ENCODE results near the gene DENND2A.
A peak's percentile ranks its signal among the peaks of the same experiment; 100 is the strongest.

DENND2A gene

DNA sequence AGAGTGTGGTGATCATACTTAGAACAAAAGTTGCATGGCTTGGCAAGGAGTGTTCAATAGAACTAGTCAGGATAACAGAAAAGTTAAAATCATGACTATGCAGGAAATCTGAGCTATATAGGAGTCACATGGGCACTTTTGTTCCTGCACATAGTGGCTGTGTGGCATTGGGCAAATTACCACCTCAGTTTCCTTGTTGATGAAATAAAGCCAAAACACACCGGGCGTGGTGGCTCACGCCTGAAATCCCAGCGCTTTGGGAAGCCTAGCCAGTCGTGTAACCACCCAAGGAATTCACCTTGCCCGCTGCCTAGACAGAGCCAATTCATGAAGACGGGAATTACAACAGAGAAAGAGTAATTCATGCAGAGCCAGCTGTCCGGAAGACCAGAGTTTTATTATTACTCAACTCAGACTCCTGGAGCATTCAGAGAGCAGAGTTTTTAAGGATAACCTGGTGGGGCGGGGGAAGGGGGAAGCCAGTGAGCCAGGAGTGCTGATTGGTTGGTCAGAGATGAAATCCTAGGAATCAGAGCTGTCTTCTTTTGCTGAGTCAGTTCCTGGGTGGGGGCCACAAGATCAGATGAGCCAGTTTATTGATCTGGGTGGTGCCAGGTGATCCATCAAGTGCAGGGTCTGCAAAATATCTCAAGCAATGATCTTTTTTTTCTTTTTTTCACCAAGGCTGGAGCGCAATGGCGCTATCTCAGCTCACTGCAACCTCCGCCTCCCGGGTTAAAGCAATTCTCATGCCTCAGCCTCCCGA lies 154.9 kb downstream of the DENND2A start:
- no peak overlapping the region for H3K9ac ChIP-seq

DNA sequence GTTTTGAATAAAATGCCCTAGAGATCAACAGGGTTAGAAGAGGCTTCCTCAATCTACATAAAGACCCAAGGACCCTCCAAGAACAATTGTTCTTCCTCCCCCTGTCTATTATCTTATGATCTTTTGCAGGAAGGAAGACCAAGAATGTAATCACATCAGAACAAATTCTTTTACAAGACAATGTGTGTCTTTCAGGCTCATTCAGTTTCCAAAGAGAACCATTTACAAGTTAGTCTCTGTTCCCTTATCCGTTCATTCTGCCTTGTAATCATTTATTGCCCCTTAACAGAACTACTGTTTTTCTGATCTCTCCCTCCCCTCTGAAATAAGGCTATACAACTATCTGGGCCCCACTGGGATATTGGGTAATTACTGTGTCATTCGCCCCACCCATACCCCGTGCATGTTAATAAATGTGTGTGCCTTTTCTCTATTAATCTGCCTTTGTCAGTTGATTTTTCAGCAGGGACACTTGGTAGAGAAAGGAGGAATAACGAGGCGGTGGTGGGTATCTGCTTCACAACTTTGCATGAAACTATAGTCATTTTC lies 155.6 kb downstream of the DENND2A start:
- Histone ChIP-seq H3K27me3 (no peaks in the 10 kb centered on the region), H3K36me3 (no peaks in the 10 kb centered on the region), H3K9me3 (replicated peaks in 1 of 11) (no peaks in the 10 kb centered on the region), H3K4me1 (peaks cover 0 to 25% (median 3%) of the 10 kb centered on the region in 10 experiments; a peak in 9 of 20 replicates), H3K9ac (no peak overlapping the region), H3K4me2 (peak overlapping the region in 4 of 11 experiments; percentile 1 to 56 (median 35); a peak in 6 of 22 replicates), H3K27ac (no peak overlapping the region), H4K20me1 (no peaks in the 10 kb centered on the region), H3K4me3 (no peak overlapping the region)
- TF ChIP-seq Cebpa-rat (IDR thresholded peaks at IDR 0.05): no peak

More for the DNA sequence above, 154.9 kb downstream of the DENND2A start:
- Histone ChIP-seq H3K27ac (no peak overlapping the region), H3K4me1 (peaks cover 0 to 25% (median 3%) of the 10 kb centered on the region in 10 experiments; a peak in 9 of 20 replicates), H3K9me3 (replicated peaks in 1 of 11) (no peaks in the 10 kb centered on the region), H4K20me1 (no peaks in the 10 kb centered on the region), H3K27me3 (no peaks in the 10 kb centered on the region), H3K4me3 (no peak overlapping the region), H3K36me3 (no peaks in the 10 kb centered on the region), H3K4me2 (peak overlapping the region in 5 of 11 experiments; percentile 1 to 56 (median 32); a peak in 7 of 22 replicates)
- TF ChIP-seq Cebpa-rat (IDR thresholded peaks at IDR 0.05): no peak

DNA sequence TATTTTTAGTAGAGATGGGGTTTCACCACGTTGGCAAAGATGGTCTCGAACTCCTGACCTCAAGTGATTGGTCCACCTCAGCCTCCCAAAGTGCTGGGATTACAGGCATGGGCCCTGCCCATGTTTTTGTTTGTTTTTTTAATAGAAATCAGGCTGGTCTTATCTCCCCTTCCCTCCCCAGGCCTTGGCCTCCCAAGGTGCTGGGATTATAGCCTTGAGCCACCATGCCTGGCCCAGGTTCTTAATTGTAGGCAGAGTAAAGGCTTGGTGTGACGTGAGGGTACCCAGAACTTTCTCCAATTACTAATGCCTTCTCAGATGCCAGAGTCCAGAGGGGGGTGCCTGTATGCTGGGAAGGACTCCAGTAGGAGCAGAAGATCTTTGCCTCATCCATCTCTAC lies 156.1 kb downstream of the DENND2A start:
- TF ChIP-seq Cebpa-rat (IDR thresholded peaks at IDR 0.05): no peak
- peaks cover 0 to 25% (median 8%) of the 10 kb centered on the region in 10 experiments; a peak in 13 of 20 replicates for H3K4me1 ChIP-seq
- H3K9ac ChIP-seq: no peak overlapping the region
- H3K36me3 ChIP-seq: no peaks in the 10 kb centered on the region
- peak overlapping the region in 2 of 11 experiments; percentile 32 to 56; a peak in 4 of 22 replicates for H3K4me2 ChIP-seq
- no peaks in the 10 kb centered on the region for H4K20me1 ChIP-seq
- no peaks in the 10 kb centered on the region for H3K27me3 ChIP-seq
- no peaks in the 10 kb centered on the region for H3K9me3 ChIP-seq (replicated peaks in 1 of 11)
- no peak overlapping the region for H3K4me3 ChIP-seq
- no peak overlapping the region for H3K27ac ChIP-seq

DNA sequence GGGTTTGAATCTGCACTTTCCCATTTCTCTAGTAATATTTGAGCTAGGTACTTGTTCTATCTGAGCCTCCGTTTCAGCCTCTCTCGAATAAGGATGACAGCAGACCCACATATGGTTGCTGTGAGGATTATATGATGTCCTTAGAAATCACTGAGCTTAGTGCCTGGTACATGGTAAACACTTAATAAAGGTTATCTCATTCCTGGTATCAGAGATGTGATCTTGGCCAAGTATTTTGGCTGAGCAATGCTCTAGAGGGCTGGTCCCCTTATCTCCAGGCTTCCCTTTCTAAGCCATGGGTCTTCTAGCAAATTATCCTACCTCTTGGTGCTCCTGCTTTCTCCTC lies 160.9 kb downstream of the DENND2A start:
- Histone ChIP-seq H4K20me1 (peaks cover 29 to 41% (median 34%) of the 10 kb centered on the region in 11 experiments), H3K9me3 (replicated peaks in 1 of 11) (no peaks in the 10 kb centered on the region), H3K4me3 (peak overlapping the region; percentile 85 to 100 (median 98)), H3K4me1 (peaks cover 20 to 27% (median 24%) of the 10 kb centered on the region in 10 experiments), H3K27ac (peak overlapping the region in 9 of 11 experiments; percentile 80 to 97 (median 94); a peak in 16 of 22 replicates), H3K9ac (peak overlapping the region in 10 of 11 experiments; percentile 89 to 98 (median 97); a peak in 19 of 22 replicates), H3K27me3 (no peaks in the 10 kb centered on the region), H3K36me3 (0 out of 22 replicates have a peak, but pooled peaks cover 0 to 8% (median 0%) of the 10 kb centered on the region in 11 experiments), H3K4me2 (peak overlapping the region; percentile 67 to 93 (median 89))
- TF ChIP-seq Cebpa-rat (IDR thresholded peaks at IDR 0.05): no peak

DNA sequence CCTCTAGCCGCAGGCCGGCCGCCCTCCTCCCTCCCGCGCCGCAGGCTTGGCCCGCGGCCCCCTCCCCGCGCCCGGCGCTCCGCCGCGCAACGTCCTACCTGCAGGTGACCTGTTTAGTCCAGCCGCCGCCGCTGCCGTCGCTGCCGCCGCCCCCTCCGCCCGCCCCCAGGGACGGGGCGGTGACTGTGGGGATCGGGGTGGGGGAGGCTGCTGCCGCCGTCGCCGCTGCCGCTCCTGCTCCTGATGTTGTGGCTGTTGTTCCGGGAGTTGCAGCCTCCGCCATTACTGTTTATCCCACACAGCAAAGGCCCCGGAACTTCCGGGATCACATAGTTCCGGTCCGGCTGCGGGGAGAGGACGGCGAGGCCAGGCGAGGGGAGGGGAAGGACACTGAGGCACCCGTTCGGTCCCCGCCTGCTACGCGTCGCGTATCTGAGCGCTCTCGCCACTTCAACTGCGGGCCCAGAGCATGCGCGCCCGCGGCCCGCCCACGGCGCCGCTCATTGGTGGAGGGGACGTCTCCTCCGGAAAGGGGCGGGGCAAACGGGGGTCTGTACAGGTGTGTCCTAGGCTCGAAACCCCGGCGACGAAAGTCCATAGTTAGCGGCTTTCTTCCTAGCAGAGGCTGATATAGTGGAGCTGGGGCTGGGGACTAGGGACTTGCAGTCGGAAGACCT lies 161.4 kb downstream of the DENND2A start, which contains the start of gene MKRN1:
Gene MKRN1 (minus strand): TSS at position 444 of the 677 bp plus-strand sequence. CDS start 161 bp downstream, at position 283.
- TF ChIP-seq Cebpa-rat (IDR thresholded peaks at IDR 0.05): no peak
- peak within 1 kb of the TSS; percentile 89 to 98 (median 97) for H3K9ac ChIP-seq
- peaks cover 20 to 26% (median 22%) of the 10 kb centered on the region in 10 experiments for H3K4me1 ChIP-seq
- peak within 1 kb of the TSS; percentile 67 to 96 (median 91) for H3K4me2 ChIP-seq
- H3K4me3 ChIP-seq: peak within 1 kb of the TSS; percentile 85 to 100 (median 98)
- H4K20me1 ChIP-seq: peaks cover 34 to 46% (median 39%) of the 10 kb centered on the region in 11 experiments
- no peaks in the 10 kb centered on the region for H3K9me3 ChIP-seq (replicated peaks in 1 of 11)
- peak within 1 kb of the TSS; percentile 80 to 97 (median 94) for H3K27ac ChIP-seq
- no peaks in the 10 kb centered on the region for H3K27me3 ChIP-seq
- peaks cover 0 to 13% (median 0%) of the 10 kb centered on the region in 11 experiments; a peak in 1 of 22 replicates for H3K36me3 ChIP-seq

DNA sequence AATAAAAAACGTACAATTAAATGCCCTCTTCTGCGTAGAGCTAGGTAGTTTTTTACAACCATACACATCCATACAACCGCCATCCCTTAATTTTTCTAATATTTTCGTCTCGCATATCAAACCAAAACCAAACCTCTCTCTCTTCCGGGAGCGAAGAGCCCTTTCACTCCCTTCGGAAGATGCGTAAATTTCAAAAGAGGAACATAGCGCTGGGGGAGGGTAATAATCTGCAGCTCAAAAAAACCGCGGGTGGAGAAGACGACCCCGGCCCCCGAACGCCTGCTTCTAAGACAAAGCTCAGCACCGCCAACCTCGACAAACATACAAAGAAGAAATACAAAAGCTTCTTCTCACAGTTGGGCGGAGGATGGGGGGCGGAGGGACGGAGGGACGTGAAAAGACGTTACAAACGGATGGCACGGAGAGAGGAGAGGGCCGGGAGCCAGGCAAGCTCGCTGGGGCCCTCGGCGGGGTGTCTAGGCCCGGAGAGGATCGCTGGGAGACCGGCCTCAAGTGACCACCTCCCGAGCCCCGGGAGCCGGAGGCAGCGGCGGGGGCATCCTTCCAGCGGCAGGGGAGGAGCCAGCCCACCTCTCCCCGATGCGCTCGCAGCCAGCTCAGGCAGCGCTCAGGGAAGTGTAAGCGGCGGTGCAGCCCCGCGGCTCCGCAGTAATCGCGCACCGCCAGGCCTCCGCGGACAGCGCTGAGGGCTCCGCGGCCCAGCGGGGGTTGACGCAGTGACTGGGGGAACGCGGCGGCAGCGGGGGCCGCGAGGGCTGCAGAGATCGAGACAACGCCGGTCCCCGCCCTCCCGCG lies 162.2 kb downstream of the DENND2A start:
- peak overlapping the region; percentile 89 to 98 (median 97) for H3K9ac ChIP-seq
- no peak for TF ChIP-seq Cebpa-rat (IDR thresholded peaks at IDR 0.05)
- no peaks in the 10 kb centered on the region for H3K27me3 ChIP-seq
- peak overlapping the region; percentile 85 to 100 (median 98) for H3K4me3 ChIP-seq
- peaks cover 0 to 14% (median 0%) of the 10 kb centered on the region in 11 experiments; a peak in 1 of 22 replicates for H3K36me3 ChIP-seq
- H4K20me1 ChIP-seq: peaks cover 42 to 54% (median 46%) of the 10 kb centered on the region in 11 experiments
- peak overlapping the region; percentile 88 to 96 (median 91) for H3K4me2 ChIP-seq
- no peaks in the 10 kb centered on the region for H3K9me3 ChIP-seq (replicated peaks in 1 of 11)
- H3K4me1 ChIP-seq: peaks cover 20 to 26% (median 22%) of the 10 kb centered on the region in 10 experiments
- peak overlapping the region; percentile 80 to 97 (median 94) for H3K27ac ChIP-seq

DNA sequence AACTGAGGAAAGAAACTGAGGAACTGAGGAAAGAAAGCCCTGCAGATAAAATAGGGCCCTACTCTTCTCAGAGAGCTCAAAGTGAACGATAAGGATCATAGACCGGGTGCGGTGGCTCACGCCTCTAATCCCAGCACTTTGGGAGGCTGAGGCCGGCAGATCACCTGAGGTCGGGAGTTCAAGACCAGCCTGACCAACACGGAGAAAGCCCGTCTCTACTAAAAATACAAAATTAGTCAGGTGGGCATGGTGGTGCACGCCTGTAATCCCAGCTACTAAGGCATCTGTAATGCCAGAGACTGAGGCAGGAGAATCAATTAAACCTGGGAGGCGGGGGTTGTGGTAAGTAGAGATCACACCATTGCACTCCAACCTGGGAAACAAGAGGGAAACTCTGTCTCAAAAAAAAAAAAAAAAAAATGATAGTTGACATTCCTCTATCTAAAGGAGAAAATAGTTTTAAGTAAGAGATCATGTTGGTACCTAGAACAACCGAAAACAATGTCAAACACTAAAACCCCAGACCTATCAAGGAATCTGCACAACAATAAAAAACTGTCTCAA lies 163.8 kb downstream of the DENND2A start:
- peak overlapping the region; percentile 89 to 98 (median 97); a peak in 21 of 22 replicates for H3K9ac ChIP-seq
- no peaks in the 10 kb centered on the region for H3K9me3 ChIP-seq (replicated peaks in 1 of 11)
- H3K36me3 ChIP-seq: peaks cover 2 to 20% (median 5%) of the 10 kb centered on the region in 11 experiments; a peak in 20 of 22 replicates
- no peaks in the 10 kb centered on the region for H3K27me3 ChIP-seq
- H3K4me3 ChIP-seq: peak overlapping the region; percentile 85 to 100 (median 98); a peak in 14 of 20 replicates
- peaks cover 58 to 71% (median 63%) of the 10 kb centered on the region in 11 experiments for H4K20me1 ChIP-seq
- peaks cover 20 to 26% (median 22%) of the 10 kb centered on the region in 10 experiments for H3K4me1 ChIP-seq
- peak overlapping the region; percentile 88 to 96 (median 91) for H3K4me2 ChIP-seq
- TF ChIP-seq Cebpa-rat (IDR thresholded peaks at IDR 0.05): no peak
- H3K27ac ChIP-seq: peak overlapping the region in 9 of 11 experiments; percentile 23 to 97 (median 93); a peak in 10 of 22 replicates
